LNCAP (cell line): ENCODE data around the gene GLRA1.

Source experiments
- CTCF ChIP-seq: fragments of 450-650 bp; IDR thresholded peaks from 2 replicates; pipeline ENCODE4 v1.5.1; 2017; ENCODE audit warnings: mild to moderate bottlenecking

GLRA1 gene

DNA sequence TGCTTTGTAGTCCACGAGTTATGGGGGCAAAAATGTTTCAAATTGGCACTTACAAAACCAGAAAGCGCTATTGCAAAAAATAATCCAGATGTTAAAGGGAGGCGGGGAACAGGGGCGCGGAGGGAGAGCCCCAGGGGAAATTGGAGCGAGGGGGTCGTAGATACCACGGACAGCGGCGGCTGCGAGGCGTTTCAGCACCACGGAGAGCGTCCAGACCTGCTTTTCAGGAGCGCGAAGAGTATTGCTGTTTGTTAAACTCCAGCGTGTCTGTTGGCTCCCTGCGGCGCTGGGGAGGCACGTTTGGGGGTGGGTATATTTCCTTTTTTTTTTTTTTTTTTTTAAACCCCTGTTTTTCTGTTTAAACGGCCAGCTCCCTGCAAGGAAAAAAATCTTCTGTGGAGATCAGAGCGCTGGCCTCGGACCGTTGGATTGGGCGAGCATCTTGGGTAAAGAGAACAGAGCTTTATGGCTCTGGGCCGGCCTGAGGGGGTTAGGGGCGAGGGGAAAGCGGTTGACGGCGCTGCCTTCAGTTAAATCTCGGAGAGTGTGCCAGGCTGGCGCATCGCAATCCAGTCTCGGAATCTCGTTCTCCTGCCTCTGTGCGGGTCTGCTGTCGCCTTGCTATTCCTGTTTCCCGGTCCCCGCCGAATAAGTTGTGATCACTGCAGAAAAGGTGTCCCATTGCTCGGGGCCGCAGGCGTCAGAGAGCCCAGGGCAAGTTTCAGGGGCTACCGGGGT is at the start of gene GLRA1:
Gene GLRA1, minus strand, starts transcription at position 288 of the 738 bp plus-strand sequence. CDS start 302 bp downstream, outside the sequence.
- no peak for TF ChIP-seq CTCF

DNA sequence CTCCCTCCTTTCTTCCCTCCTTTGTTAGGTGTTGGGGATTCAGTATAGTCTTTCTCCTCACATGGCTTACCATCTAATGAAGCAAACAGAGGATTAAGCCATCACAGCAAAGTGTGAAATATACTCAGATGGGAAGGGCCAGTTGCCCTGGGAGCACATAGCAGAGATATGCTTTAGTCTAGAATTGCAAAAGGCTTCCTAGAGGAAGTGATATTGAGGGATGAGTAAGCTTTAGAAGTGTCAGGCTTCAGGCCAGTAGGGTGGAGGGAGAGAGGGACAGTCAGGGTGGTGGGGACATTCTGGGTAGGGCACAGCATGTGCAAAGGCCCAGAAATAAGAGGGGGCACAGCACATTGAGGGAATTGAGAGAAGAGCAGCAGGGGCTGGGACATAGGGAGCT is 46.2 kb upstream of the GLRA1 start:
- TF ChIP-seq CTCF: no peak

DNA sequence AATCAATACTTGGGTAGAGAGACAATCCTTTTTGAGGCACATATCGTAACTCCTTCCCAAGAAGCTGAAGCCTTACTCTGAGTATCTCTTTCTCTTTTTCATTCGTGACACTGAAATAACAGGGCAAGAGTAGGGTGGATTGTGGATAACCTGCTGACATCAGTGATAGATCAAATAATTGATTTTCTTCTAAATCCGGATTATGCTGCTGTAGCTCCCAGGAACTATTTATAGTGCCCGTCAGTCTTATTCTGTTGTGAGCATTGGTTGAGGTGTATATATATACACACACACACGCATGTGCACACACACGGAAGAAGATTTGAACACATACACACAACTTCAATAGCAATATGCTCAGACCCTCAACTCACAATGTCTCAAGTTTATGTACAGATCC is 43.2 kb upstream of the GLRA1 start:
- TF ChIP-seq CTCF: no peak

DNA sequence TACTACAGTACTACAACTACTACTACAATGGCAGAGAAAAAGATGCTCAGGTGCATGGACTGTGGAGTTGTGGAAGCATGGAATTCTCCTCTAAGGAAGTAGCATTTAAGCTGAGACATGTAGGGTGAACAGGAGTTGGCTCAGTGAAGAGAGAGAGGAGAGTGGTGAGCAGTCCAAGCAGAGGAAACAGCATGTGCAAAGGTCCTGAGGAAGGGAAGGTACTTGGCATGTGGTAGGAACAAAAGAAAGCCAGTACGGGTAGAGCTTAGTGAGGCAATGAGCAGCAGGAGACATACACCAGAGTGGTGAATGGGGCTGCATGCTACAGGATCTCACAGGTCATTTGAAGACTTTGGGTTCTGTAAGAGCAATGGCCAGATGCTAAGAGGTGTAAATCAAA is 41.4 kb upstream of the GLRA1 start:
- TF ChIP-seq CTCF: no peak

- no peak for TF ChIP-seq CTCF
Observed at GRCh38 chr5:151964471-151964870, 39.8 kb upstream of the GLRA1 start.

- TF ChIP-seq CTCF: no peak
Observed at GRCh38 chr5:151961557-151961956, 36.9 kb upstream of the GLRA1 start.

GRCh38 chr5:151958111-151958510 is 33.5 kb upstream of the GLRA1 start:
- TF ChIP-seq CTCF: no peak

DNA sequence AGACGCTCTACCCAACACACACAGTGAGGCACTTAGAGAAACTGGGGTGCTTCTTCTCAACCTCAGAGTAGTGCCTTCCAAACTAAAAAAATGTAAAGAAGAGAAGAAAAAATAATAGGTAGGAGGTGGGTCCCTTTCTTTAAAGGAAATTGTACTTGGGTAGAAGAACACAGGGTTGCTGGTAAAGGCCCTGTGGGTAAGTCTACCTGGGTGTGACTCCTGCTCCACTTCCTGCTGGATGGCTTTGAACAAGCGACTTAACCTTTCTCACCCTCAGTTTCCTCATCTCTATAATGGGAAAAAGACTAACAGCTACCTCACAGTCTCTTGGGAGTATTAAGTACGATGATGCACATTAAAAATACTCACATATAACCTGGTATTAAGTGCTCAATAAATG is 32.1 kb upstream of the GLRA1 start:
- TF ChIP-seq CTCF: no peak
